Measurements from ENCODE around the gene TAX1BP3.
A peak's percentile ranks its signal among the peaks of the same experiment; 100 is the strongest.
"Not testable (repeated sequence)": the region's sequence is repeated elsewhere in the genome, so short reads cannot be mapped to it uniquely, and the experiment has no call there.

TAX1BP3 gene

DNA sequence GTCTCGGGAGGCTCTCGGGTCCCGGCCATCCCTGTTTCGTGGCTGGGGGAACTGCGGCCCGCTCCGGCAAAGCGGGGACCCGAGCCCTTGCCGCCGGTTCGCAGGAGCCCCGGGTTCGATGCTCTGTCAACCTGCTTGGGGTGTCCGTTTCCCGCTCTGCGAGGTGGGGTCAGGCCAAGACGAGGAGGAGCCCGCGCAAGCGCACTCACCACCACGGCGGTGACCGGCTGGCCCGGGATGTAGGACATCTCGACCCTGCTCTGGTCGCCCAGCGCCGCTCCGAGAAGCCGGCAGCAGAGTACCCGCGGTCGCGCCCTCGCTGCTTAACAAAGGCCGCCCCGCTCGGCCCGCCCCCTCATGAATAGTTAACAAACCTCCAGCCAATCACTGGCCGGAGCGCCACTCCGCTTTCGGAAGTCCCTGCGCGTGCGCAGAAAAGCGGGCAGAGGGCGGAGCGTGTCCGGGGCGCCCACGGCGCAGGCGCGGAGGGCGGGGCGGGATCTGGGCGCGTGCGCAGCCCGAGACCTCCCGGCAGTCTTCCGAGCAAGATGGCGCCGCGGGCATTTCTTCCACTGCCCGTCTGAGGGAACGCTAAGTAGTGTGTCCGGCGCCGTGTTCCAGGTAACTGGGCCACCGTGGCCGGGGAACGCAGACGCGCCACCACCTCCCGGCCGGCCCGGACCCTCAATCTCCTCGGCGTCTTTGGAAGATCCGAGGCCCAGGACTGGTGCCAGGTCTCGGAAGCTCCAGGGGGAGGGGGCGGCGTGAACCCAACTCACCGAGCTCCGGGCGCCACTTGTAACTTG, at the start of gene TAX1BP3, which contains the start of gene EMC6:
TAX1BP3 (minus strand) TSS at position 300 of the 806 bp plus-strand sequence; CDS start at position 248, 52 bp downstream.
EMC6 (plus strand) TSS at position 534 of the 806 bp plus-strand sequence. CDS start 335 bp downstream, outside the sequence.
- peak within 1 kb of the TSS; percentile 66 to 97 (median 92) for H3K4me3 ChIP-seq
- H3K27ac ChIP-seq = peak within 1 kb of the TSS; percentile 67 to 99 (median 94)

DNA sequence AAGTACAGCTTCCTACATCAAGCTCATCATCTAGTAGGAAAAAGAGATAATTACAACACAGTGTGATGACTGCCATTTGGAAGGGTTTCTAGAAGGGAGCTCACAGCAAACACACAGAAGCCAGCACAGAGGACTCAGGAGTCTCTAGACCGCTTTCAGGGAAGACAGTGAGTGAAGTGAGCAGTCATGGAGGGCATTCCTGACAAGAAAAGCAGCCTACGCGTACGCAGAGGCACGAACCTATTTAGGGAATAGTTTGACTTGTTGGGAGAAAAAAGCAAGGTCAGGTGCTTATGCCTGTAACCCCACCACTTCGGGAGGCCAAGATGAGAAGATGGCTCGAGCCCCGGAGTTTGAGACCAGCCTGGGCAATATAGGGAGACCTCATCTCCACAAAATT, 46.9 kb upstream of the TAX1BP3 start:
- no peak overlapping the region for H3K27ac ChIP-seq
- H3K4me3 ChIP-seq = no peak overlapping the region

- Histone ChIP-seq H3K4me3 (no peak overlapping the region), H3K27ac (no peak overlapping the region)
Measured at GRCh38 chr17:3712811-3713463, 44.6 kb upstream of the TAX1BP3 start.

GRCh38 chr17:3710951-3711383, 42.6 kb upstream of the TAX1BP3 start:
- Histone ChIP-seq H3K27ac (peak overlapping the region in 8 of 21 experiments; percentile 24 to 79 (median 55)), H3K4me3 (no peak overlapping the region)

DNA sequence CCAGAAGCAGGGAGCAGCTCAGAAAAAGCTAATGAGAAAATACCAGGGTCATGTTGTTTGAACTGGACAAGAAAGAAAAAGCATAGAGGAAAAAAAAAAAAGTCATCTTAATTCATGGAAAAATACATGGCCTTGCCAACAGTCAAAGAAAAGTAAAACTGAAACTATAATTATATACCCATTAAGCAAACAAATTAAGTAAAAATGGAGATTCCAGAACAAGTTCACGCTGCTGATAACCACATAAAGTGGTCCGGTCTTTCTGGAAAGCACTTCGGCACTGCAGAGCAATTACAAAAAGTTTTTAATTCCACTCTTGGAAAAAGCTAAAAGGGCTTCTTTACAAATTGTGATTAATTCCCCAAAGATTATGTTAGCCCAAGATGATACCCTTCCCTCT, 40.0 kb upstream of the TAX1BP3 start:
- H3K4me3 ChIP-seq = no peak overlapping the region
- peak overlapping the region in 1 of 21 experiments; percentile 25 for H3K27ac ChIP-seq

DNA sequence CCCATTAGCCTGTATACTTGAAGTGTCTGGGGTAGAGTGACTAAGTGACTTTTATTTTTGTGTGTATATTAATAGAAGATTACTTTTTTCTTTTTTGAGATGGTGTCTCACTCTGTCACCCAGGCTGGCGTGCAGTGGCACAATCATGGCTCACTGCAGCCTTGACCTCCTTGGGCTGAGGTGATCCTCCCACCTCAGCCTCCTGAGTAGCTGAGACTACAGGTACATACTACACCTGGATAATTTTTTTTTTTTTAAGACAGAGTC, 37.3 kb upstream of the TAX1BP3 start:
- not testable (repeated sequence) for H3K27ac ChIP-seq, H3K4me3 ChIP-seq

- no peak overlapping the region for H3K4me3 ChIP-seq
- H3K27ac ChIP-seq = no peak overlapping the region
Measured at GRCh38 chr17:3704931-3705717, 36.7 kb upstream of the TAX1BP3 start.

DNA sequence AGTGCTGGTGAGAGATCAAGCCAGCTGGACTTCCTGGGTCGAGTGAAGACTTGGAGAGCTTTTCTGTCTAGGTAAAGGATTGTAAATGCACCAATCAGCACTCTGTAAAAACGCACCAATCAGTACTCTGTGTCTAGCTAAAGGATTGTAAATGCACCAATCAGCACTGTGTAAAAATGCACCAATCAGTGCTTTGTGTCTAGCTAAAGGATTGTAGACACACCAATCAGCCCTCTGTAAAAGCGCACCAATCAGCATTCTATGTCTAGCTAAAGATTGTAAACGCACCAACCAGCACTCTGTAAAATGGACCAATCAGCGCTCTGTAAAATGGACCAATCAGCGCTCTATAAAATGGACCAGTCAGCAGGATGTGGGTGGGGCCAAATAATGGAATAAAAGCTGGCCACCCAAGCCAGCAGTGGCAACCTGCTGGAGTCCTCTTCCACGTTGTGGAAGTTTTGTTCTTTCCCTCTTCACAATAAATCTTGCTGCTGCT, 33.7 kb upstream of the TAX1BP3 start:
- H3K4me3 ChIP-seq, H3K27ac ChIP-seq: not testable (repeated sequence)

GRCh38 chr17:3699951-3700350, 31.6 kb upstream of the TAX1BP3 start:
- Histone ChIP-seq H3K4me3 (no peak overlapping the region), H3K27ac (no peak overlapping the region)

DNA sequence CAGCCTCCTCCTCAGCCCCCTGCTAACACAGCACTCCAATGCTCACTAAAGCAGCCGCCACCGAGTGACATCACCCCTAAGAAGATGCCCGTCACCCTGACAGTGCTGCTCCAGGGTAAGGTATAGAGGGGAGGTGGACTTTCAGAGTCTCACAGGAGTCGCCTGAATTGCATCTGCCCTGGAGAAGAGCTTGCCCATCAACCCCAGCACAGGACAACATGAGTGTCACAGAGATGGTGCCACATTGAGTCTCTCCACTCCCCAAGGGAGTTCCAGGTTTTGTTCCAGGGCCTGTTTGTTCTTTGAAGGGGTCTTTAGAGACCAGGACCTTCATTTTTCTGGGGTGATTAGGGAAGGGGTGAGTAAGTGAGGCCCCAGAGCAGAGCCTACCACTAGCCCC, 29.8 kb upstream of the TAX1BP3 start:
- Histone ChIP-seq H3K27ac (no peak overlapping the region), H3K4me3 (no peak overlapping the region)

- no peak overlapping the region for H3K4me3 ChIP-seq
- no peak overlapping the region for H3K27ac ChIP-seq
Measured at GRCh38 chr17:3697103-3697476, 28.7 kb upstream of the TAX1BP3 start.

DNA sequence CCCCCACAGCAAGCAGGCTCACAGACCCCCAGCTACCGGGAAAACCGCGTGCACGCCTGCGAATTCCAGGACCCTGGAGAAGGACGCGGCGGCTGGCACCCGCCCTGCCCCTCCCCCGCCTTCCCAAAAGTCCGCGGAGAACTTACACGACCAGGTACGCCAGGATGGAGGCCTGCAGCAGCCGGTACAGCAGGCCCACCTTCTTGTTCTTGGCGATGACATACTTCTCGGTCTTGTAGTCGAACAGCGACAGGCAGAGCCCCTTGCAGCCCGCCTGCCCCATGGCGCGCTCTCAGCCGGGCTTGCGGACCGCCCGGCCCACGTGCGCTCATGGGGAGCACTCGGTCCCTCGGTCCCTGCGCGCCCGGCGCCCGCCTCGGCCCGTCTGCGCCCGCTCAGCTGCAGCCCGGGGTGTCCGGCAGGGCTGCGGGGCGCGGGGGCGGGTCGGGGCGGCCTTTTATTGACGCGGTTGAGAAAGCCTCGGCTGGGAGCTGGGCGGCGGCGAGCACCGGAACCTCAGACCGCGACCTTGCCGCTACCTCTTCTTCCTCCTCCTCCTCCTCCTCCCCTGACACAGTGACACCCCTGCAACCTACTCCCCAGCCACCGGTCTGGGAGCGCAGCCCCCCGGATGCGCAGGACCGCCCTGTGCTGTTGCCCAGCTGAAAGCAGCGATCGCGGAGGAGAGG, 27.5 kb upstream of the TAX1BP3 start, which contains the start of gene P2RX5:
P2RX5 (minus strand) TSS at position 433 of the 689 bp plus-strand sequence; CDS start at position 283, 150 bp downstream.
- Histone ChIP-seq H3K27ac (peak within 1 kb of the TSS in 6 of 21 experiments; percentile 24 to 67 (median 30)), H3K4me3 (peak within 1 kb of the TSS; percentile 26 to 47 (median 40))

DNA sequence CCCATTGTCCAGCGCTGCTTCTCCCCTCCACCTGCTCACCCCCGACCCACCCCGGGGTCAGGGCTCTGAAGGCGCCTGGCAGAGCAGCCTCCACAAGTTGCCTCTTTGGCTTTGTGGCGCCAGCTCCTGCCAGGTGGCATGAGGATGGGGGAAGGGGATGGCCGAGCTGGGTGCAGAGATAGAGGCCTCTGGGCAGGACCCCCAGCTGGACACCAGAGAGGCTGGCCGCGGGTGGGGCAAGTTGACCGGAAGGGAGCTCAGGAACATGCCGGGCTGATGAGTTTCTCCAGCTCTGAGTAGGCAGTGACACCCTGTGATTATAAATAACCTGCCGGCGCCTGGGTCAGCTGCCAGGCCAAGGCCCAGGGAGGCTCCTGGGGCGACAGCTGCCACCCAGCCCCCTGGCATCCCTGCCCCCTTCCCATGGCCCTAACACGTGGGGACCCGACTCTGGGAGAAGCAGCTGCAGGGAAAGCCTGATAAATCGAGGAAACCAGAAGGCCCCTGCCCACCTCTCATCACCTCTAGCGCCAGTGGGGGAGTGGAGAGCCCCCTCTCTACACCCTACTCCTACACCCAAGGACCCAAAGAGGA, 26.8 kb upstream of the TAX1BP3 start:
- Histone ChIP-seq H3K27ac (peak overlapping the region in 6 of 21 experiments; percentile 24 to 67 (median 30)), H3K4me3 (peak overlapping the region; percentile 26 to 47 (median 40))

DNA sequence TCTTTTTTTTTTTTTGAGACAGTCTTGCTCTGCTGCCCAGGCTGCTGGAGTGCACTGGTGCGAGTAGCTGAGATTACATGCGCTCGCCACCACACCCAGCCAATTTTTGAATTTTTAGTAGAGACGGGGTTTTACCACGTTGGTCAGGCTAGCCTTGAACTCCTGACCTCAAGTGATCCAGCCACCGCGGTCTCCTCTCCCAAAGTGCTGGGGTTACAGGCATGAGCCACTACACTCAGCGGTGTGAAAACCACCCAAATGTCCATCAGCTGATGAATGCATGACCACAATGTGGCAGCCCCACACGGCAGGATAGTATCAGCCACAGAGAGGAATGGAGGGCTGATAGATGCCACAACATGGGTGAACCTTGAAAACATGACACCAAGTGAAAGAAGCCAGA, 25.5 kb upstream of the TAX1BP3 start:
- no peak overlapping the region for H3K27ac ChIP-seq

DNA sequence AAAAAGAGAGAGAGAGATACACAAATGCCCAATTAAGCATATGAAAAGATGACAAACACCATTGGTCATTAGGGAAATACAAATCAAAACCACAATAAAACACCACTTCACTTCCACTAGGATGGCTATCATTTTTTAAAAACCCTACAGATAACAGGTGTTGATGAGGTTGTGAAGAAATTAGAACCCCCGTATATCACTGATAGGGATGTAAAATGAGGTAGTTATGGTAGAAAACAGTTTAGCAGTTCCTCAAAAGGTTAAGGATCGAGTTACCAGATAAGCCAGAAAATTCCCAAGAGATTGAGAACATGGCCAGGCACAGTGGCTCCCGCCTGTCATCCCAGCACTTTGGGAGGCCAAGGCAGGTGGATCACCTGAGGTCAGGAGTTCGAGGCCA, 24.8 kb upstream of the TAX1BP3 start:
- Histone ChIP-seq H3K4me3 (no peak overlapping the region), H3K27ac (no peak overlapping the region)

More for the DNA sequence above, 25.5 kb upstream of the TAX1BP3 start:
- H3K4me3 ChIP-seq = no peak overlapping the region

DNA sequence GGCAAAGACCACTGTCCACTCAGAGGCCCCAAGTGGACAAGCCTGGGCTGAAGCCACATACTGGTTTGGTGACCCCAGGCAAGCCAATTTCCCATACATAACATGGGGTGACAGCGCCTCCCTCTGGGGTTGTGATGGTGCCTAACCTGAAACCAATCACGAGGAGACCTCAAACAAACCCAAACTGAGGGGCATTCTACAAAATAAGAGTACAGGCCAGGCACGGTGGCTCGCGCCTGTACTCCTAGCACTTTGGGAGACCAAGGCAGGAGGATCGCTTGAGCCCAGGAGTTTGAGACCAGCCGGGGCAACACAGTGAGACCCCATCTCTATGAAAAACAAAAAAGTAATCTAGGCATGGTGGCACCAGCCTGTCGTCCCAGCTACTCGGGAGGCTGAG, 24.0 kb upstream of the TAX1BP3 start:
- Histone ChIP-seq H3K27ac (no peak overlapping the region), H3K4me3 (no peak overlapping the region)

DNA sequence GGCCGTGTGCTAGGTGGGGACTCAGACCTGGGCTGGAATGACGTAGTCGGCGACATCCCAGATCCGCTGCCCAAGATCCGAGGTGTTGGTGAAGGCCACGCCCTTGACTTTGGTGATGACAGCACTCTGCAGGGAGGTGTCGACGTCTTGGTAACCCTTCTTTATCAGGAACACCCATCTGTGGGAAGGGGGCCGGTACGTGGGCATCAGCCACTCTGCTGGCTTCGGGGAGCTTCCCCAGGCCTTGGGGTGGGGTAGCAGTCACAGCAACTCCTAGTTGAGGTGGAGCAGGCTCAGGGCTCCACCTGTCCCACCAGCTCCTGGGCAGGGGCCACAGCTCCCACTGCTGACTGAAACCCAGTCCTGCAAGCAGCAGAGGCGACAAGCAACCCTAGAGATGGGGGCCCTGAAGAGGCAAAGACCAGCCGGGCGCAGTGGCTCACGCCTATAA, 23.3 kb upstream of the TAX1BP3 start:
- Histone ChIP-seq H3K27ac (no peak overlapping the region), H3K4me3 (no peak overlapping the region)

GRCh38 chr17:3690094-3690715, 21.8 kb upstream of the TAX1BP3 start:
- H3K4me3 ChIP-seq = no peak overlapping the region
- no peak overlapping the region for H3K27ac ChIP-seq
